ENCODE data around the gene HMCN2. TPM values are rescaled to one million over a fixed set of nuclear protein-coding genes. Genes with fewer than 3 reads are reported as not detected.

Gene HMCN2
- total RNA-seq, 6 experiments from 2014 or later, result under 0.01 to 0.05 (median 0.02) TPM; not detected in 3

DNA sequence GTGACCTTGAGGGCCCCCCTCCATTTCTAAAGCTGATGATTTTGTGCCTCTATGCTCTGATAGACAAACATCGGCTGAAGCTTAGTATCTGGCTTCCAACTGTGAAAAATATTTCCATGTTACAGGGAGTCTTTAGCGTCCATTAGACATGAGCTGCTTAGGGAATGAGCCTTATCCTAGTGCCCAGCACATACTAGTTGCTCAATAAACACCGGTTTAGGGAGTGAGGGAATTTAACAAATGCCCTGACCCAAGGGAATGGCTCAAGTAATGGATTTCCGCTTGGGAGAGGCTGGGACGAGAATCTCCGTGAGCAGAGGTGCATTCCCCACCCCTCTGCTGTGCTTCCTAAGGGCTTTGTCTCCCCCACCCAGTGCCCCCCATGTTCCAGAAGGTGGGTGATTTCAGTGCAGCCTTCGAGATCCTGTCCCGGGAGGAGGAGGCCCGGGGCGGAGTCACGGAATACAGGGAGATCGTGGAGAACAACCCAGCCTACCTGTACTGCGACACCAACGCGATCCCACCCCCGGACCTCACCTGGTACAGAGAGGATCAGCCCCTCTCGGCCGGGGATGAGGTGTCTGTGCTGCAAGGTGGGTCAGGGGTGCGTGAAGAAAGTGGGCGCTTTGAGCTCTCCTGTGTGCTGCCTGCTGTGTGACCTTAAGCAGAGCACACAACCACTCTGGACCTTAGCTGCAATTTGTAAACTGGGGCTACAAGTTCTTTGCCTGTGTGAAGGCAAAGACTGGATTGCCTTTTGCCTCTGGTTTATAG is 113.5 kb downstream of the HMCN2 start:
- Mint-ChIP-seq H3K27ac (no peak overlapping the region), H3K9me3 (no peaks in the 10 kb centered on the region), H3K27me3 (ENCODE audit: insufficient read depth) (peaks cover 30% of the 10 kb centered on the region), H3K4me1 (ENCODE audit: low read depth) (no peaks in the 10 kb centered on the region), H3K36me3 (ENCODE audit: low read depth) (no peaks in the 10 kb centered on the region), H3K4me3 (no peak overlapping the region)
- DNase-seq, result no peak
- TF ChIP-seq, protein P1, sequence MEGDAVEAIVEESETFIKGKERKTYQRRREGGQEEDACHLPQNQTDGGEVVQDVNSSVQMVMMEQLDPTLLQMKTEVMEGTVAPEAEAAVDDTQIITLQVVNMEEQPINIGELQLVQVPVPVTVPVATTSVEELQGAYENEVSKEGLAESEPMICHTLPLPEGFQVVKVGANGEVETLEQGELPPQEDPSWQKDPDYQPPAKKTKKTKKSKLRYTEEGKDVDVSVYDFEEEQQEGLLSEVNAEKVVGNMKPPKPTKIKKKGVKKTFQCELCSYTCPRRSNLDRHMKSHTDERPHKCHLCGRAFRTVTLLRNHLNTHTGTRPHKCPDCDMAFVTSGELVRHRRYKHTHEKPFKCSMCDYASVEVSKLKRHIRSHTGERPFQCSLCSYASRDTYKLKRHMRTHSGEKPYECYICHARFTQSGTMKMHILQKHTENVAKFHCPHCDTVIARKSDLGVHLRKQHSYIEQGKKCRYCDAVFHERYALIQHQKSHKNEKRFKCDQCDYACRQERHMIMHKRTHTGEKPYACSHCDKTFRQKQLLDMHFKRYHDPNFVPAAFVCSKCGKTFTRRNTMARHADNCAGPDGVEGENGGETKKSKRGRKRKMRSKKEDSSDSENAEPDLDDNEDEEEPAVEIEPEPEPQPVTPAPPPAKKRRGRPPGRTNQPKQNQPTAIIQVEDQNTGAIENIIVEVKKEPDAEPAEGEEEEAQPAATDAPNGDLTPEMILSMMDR (IDR thresholded peaks at IDR 0.05), result no peak

- Mint-ChIP-seq H3K27me3 (ENCODE audit: insufficient read depth) (peaks cover 35% of the 10 kb centered on the region), H3K9me3 (no peaks in the 10 kb centered on the region), H3K36me3 (ENCODE audit: low read depth) (no peaks in the 10 kb centered on the region), H3K27ac (no peak overlapping the region), H3K4me3 (no peak overlapping the region), H3K4me1 (ENCODE audit: low read depth) (no peaks in the 10 kb centered on the region)
- no peak for DNase-seq
- TF ChIP-seq, protein P1 (IDR thresholded peaks at IDR 0.05), result no peak
Observed at GRCh38 chr9:130379649-130379970, 114.0 kb downstream of the HMCN2 start.

DNA sequence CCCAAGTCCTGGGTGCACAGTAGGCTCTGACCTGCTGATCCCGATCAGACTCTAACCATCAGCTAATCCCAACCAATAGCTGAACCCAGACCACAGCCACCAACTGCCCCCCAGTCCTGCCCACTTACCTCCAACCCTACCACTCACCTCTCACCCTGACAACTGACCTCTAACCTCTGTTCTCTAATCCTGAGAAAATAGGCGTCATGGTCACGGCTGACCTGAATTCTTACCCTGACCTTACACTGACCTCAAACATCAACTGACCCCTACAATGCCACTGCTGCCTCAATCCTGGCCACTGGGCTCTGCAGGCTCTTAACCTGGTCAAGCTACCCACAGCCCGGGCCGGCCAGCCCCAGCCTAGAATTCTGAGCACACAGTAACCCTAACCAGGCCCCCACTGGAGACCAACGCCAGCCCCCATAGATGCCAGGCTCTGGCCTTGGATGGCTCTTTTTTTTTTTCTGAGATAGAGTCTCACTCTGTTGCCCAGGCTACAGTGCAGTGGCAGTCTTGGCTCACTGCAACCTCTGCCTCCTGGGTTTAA is 115.4 kb downstream of the HMCN2 start:
- no peak for DNase-seq
- H3K36me3 Mint-ChIP-seq (ENCODE audit: low read depth), result no peaks in the 10 kb centered on the region
- H3K9me3 Mint-ChIP-seq, result no peaks in the 10 kb centered on the region
- TF ChIP-seq, protein P1 (IDR thresholded peaks at IDR 0.05), result no peak
- H3K27me3 Mint-ChIP-seq (ENCODE audit: insufficient read depth), result peaks cover 36% of the 10 kb centered on the region
- no peak overlapping the region for H3K4me3 Mint-ChIP-seq
- no peaks in the 10 kb centered on the region for H3K4me1 Mint-ChIP-seq (ENCODE audit: low read depth)
- H3K27ac Mint-ChIP-seq, result no peak overlapping the region

DNA sequence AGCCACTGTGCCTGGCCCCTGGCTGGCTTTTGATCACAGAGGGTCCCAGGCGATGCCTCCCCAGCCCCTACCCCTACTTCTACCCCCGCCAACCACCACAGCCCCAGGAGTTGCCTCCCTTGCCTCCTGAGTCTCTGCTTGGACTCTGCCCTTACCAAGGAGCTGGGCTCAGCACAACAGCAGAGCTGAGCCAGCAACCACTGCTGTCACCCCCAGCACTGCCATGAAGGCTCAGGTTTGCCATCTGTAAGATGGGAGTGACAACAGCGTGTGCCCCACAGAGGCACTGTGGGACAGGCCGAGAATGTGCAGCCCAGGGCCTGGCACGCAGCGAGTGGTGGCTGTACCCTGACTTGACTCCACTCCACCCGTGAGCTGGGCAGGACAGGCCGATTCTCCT is 116.1 kb downstream of the HMCN2 start:
- TF ChIP-seq, protein P1 (IDR thresholded peaks at IDR 0.05), result no peak
- H3K4me1 Mint-ChIP-seq (ENCODE audit: low read depth), result no peaks in the 10 kb centered on the region
- DNase-seq, result no peak
- no peak overlapping the region for H3K4me3 Mint-ChIP-seq
- no peaks in the 10 kb centered on the region for H3K36me3 Mint-ChIP-seq (ENCODE audit: low read depth)
- H3K27me3 Mint-ChIP-seq (ENCODE audit: insufficient read depth), result peaks cover 40% of the 10 kb centered on the region
- no peak overlapping the region for H3K27ac Mint-ChIP-seq
- H3K9me3 Mint-ChIP-seq, result no peaks in the 10 kb centered on the region

DNA sequence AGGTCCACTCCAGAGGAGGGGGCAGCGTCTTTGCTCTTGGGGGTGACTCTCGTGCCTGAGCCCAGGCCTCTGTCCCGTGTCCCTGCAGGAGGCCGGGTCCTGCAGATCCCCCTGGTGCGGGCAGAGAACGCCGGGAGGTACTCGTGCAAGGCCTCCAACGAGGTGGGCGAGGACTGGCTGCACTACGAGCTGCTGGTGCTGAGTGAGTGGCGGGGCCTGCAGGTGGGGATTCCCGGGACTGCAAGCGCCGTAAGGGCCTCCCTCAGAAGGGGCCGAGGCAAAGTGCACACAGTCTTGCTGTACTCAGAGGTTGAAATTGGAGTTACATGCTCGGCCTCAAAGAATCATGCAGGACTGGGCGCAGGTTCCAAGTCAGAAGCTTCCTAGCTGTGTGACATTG is 116.5 kb downstream of the HMCN2 start:
- TF ChIP-seq, protein P1 (IDR thresholded peaks at IDR 0.05), result no peak
- no peak overlapping the region for H3K27ac Mint-ChIP-seq

More for the DNA sequence above, 116.5 kb downstream of the HMCN2 start:
- Mint-ChIP-seq H3K4me1 (ENCODE audit: low read depth) (no peaks in the 10 kb centered on the region), H3K27me3 (ENCODE audit: insufficient read depth) (peaks cover 42% of the 10 kb centered on the region), H3K9me3 (no peaks in the 10 kb centered on the region), H3K4me3 (no peak overlapping the region), H3K36me3 (ENCODE audit: low read depth) (no peaks in the 10 kb centered on the region)
- DNase-seq, result no peak
